Neural cell (in vitro differentiated cells): ENCODE results near the gene GZMH.

Experiments used
- EP300 ChIP-seq: fragments of 450-650 bp; conservative IDR thresholded peaks from 2 replicates; pipeline ENCODE4 v1.6.1; 2014; ENCODE audit warnings: antibody characterized with exemption, mild to moderate bottlenecking, moderate library complexity; ENCODE audit not compliant: poor library complexity, severe bottlenecking
- EZH2 ChIP-seq: fragments of 200-600, 300-800 bp; shearing (Covaris generic), sonication (generic); IDR thresholded peaks from 2 replicates; pipeline ENCODE4 v1.6.1; 2014; ENCODE audit warnings: antibody characterized with exemption, low read length, borderline replicate concordance, mild to moderate bottlenecking; ENCODE audit not compliant: insufficient read depth, poor library complexity, severe bottlenecking
- POLR2AphosphoS5 ChIP-seq: IDR thresholded peaks from 2 replicates; pipeline ENCODE4 v1.6.1; 2012
- RAD21 ChIP-seq: fragments of 450-650 bp; conservative IDR thresholded peaks from 2 replicates; pipeline ENCODE4 v1.6.1; 2014; ENCODE audit warnings: antibody characterized with exemption, mild to moderate bottlenecking, moderate library complexity
- SMC3 ChIP-seq: fragments of 450-650 bp; conservative IDR thresholded peaks from 2 replicates; pipeline ENCODE4 v1.6.1; 2014; ENCODE audit warnings: antibody characterized with exemption, mild to moderate bottlenecking, moderate library complexity; ENCODE audit not compliant: poor library complexity
- TAF1 ChIP-seq: IDR thresholded peaks from 2 replicates; pipeline ENCODE4 v1.6.1; 2012; ENCODE audit warnings: low read depth
- TF ChIP-seq, protein P1 (sequence below): fragments of 450-650 bp; IDR thresholded peaks from 2 replicates; pipeline ENCODE4 v1.5.1; 2014; ENCODE audit warnings: antibody characterized with exemption, mild to moderate bottlenecking, moderate library complexity; ENCODE audit not compliant: poor library complexity, severe bottlenecking
- TF ChIP-seq, protein P2 (sequence below): IDR thresholded peaks from 2 replicates; pipeline ENCODE4 v1.6.1; 2012; ENCODE audit warnings: borderline replicate concordance

DNA sequence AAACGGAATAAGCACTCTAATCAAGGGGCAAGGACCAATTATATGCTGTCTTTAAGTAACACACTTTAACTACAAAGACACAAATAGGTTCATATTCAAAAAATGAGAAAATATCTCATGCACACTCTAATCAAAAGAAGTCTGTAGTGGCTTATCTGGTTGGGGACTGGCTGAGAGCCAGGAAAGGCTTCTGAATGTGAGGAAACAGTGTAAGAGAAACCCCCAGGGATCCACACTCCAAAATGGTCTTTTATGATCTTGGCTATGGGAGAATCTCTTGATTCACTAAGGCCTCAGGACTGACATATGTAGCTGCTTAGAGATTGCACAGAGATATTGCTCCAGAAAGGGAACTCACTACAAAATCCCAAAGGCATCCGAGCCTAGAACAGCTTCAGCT lies 43.7 kb downstream of the GZMH start:
- TF ChIP-seq, protein P1, sequence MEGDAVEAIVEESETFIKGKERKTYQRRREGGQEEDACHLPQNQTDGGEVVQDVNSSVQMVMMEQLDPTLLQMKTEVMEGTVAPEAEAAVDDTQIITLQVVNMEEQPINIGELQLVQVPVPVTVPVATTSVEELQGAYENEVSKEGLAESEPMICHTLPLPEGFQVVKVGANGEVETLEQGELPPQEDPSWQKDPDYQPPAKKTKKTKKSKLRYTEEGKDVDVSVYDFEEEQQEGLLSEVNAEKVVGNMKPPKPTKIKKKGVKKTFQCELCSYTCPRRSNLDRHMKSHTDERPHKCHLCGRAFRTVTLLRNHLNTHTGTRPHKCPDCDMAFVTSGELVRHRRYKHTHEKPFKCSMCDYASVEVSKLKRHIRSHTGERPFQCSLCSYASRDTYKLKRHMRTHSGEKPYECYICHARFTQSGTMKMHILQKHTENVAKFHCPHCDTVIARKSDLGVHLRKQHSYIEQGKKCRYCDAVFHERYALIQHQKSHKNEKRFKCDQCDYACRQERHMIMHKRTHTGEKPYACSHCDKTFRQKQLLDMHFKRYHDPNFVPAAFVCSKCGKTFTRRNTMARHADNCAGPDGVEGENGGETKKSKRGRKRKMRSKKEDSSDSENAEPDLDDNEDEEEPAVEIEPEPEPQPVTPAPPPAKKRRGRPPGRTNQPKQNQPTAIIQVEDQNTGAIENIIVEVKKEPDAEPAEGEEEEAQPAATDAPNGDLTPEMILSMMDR = no peak
- TF ChIP-seq, protein P2, sequence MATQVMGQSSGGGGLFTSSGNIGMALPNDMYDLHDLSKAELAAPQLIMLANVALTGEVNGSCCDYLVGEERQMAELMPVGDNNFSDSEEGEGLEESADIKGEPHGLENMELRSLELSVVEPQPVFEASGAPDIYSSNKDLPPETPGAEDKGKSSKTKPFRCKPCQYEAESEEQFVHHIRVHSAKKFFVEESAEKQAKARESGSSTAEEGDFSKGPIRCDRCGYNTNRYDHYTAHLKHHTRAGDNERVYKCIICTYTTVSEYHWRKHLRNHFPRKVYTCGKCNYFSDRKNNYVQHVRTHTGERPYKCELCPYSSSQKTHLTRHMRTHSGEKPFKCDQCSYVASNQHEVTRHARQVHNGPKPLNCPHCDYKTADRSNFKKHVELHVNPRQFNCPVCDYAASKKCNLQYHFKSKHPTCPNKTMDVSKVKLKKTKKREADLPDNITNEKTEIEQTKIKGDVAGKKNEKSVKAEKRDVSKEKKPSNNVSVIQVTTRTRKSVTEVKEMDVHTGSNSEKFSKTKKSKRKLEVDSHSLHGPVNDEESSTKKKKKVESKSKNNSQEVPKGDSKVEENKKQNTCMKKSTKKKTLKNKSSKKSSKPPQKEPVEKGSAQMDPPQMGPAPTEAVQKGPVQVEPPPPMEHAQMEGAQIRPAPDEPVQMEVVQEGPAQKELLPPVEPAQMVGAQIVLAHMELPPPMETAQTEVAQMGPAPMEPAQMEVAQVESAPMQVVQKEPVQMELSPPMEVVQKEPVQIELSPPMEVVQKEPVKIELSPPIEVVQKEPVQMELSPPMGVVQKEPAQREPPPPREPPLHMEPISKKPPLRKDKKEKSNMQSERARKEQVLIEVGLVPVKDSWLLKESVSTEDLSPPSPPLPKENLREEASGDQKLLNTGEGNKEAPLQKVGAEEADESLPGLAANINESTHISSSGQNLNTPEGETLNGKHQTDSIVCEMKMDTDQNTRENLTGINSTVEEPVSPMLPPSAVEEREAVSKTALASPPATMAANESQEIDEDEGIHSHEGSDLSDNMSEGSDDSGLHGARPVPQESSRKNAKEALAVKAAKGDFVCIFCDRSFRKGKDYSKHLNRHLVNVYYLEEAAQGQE = no peak
- TF ChIP-seq RAD21 (no peak), POLR2AphosphoS5 (no peak), TAF1 (no peak), EZH2 (no peak), EP300 (no peak), SMC3 (no peak)
